Measurements from ENCODE around the gene RNF114.

Gene RNF114

DNA sequence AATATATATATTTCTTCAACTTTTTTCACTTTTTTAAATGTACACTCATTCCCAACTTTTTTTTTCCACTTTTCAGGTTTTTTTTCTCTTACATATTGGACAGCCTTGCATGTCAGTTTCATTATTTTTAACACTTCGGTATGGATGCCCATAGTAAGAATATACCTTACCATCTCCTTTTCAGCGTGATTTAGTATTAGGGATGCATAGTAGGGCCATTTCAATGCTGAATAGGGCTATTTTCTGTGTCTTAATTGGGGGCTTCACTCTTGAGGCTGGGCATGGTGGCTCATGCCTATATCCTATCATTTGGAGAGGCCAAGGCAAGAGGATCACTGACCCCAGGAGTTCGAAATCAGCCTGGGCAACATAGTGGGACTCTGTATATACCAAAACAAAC, 6.7 kb downstream of the RNF114 start:
- Mint-ChIP-seq H3K4me3 (no peak overlapping the region), H3K4me1 (peaks cover 29% of the 10 kb centered on the region), H3K36me3 (ENCODE audit: low read depth) (peaks cover 57% of the 10 kb centered on the region), H3K27me3 (ENCODE audit: low read depth) (no peaks in the 10 kb centered on the region), H3K27ac (no peak overlapping the region), H3K9me3 (no peaks in the 10 kb centered on the region)
- TF ChIP-seq, protein P1, sequence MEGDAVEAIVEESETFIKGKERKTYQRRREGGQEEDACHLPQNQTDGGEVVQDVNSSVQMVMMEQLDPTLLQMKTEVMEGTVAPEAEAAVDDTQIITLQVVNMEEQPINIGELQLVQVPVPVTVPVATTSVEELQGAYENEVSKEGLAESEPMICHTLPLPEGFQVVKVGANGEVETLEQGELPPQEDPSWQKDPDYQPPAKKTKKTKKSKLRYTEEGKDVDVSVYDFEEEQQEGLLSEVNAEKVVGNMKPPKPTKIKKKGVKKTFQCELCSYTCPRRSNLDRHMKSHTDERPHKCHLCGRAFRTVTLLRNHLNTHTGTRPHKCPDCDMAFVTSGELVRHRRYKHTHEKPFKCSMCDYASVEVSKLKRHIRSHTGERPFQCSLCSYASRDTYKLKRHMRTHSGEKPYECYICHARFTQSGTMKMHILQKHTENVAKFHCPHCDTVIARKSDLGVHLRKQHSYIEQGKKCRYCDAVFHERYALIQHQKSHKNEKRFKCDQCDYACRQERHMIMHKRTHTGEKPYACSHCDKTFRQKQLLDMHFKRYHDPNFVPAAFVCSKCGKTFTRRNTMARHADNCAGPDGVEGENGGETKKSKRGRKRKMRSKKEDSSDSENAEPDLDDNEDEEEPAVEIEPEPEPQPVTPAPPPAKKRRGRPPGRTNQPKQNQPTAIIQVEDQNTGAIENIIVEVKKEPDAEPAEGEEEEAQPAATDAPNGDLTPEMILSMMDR (IDR thresholded peaks at IDR 0.05; ENCODE audit: unreplicated experiment in 3 of 3), result no peak

DNA sequence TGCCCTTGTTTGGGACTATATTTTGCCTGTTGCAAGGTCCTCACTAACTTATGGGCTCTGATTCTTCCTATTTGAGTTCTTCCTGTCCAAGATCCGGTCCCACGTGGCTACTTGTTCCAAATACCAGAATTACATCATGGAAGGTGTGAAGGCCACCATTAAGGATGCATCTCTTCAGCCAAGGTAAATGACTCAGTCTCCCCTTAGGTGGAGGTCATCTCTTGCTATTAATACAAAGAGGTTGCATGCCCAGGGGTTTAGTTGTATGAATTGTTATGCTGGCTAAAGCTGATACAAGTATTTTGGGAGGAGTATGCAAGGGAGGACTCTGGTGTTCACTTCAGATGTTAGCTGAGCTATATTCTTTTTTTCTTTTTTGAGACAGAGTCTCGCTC, 9.1 kb downstream of the RNF114 start:
- Mint-ChIP-seq H3K9me3 (no peaks in the 10 kb centered on the region), H3K27ac (no peak overlapping the region), H3K27me3 (ENCODE audit: low read depth) (no peaks in the 10 kb centered on the region), H3K4me3 (no peak overlapping the region), H3K36me3 (ENCODE audit: low read depth) (peaks cover 69% of the 10 kb centered on the region), H3K4me1 (peaks cover 9% of the 10 kb centered on the region)
- TF ChIP-seq, protein P1 (IDR thresholded peaks at IDR 0.05; ENCODE audit: unreplicated experiment in 3 of 3), result no peak

DNA sequence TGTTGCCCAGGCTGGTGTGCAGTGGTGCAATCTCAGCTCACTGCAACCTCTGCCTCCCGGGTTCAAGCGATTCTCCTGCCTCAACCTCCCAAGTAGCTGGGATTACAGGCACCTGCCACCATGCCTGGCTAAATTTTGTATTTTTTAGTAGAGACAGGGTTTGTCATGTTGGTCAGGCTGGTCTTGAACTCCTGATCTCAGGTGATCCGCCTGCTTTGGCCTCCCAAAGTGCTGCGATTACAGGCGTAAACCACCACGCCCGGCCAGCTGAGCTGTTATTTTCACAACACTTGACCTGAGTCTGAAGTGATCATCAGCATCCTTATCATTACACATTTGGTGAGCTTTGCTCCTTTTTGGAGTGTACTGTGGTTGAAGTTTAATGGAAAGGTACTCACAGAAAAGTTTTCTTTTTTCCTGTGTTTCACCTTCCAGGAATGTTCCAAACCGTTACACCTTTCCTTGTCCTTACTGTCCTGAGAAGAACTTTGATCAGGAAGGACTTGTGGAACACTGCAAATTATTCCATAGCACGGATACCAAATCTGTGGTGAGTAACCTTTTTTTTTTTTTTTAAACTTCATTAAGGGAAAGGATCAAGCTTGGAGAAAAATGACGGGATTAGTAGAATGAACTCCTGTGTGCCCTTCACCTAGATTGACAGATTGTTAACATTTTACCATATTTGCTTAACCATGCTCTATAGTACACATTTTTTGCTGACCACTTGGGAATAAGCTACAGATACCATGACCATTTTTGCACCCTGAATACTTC, 9.7 kb downstream of the RNF114 start:
- Mint-ChIP-seq H3K9me3 (no peaks in the 10 kb centered on the region), H3K27ac (no peak overlapping the region), H3K4me3 (no peak overlapping the region), H3K27me3 (ENCODE audit: low read depth) (no peaks in the 10 kb centered on the region), H3K36me3 (ENCODE audit: low read depth) (peaks cover 72% of the 10 kb centered on the region), H3K4me1 (peaks cover 7% of the 10 kb centered on the region)
- TF ChIP-seq, protein P1 (IDR thresholded peaks at IDR 0.05; ENCODE audit: unreplicated experiment in 3 of 3), result no peak

DNA sequence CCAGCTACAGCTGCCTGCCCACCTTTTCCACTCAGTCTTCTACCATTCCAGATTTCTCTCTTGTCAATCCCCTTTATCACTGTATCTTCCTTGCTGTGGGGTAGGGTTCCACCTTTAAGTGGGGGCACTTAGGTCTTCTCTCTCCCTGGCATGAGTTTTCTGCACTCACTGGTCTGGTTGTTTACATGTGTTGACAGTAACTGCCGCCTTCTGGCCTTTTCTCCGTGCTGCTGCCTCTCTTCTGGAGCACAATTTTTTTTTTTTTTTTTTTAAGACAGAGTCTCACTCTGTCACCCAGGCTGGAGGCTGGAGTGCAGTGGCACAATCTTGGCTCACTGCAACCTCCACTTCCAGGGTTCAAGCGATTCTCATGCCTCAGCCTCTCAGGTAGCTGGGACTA, 12.0 kb downstream of the RNF114 start:
- H3K27me3 Mint-ChIP-seq (ENCODE audit: low read depth), result no peaks in the 10 kb centered on the region
- H3K4me3 Mint-ChIP-seq, result no peak overlapping the region
- H3K36me3 Mint-ChIP-seq (ENCODE audit: low read depth), result peaks cover 78% of the 10 kb centered on the region
- H3K4me1 Mint-ChIP-seq, result no peaks in the 10 kb centered on the region
- H3K9me3 Mint-ChIP-seq, result no peaks in the 10 kb centered on the region
- TF ChIP-seq, protein P1 (IDR thresholded peaks at IDR 0.05; ENCODE audit: unreplicated experiment in 3 of 3), result no peak
- no peak overlapping the region for H3K27ac Mint-ChIP-seq

DNA sequence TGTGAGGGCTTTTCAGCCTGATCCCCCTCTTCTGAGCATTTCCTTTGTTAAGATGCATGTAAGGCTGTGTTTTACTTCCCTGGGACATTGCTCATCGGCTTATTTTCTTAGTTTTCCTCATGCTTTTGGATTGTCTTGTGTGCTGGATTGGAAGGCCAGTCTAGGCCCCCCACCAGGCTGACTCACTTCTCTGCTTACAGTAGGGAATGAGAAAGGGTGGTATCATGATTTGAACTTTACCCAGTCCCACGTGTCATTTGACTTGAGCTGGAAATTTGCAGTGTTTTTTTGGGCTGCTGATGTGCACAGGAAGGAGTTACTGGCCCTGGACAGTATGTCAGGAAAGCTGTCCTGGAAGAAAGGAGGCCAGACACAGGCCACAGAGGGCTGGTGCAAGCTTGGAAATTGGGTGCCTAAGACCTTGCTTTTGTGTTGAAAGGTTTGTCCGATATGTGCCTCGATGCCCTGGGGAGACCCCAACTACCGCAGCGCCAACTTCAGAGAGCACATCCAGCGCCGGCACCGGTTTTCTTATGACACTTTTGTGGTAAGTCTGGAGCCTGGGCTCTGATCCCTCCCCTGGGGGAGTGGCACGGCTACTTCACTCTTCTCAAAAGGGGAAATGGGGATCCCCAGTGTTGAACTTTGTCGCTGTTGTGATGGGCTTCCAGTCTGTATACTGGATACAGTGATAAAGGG, 12.8 kb downstream of the RNF114 start:
- H3K9me3 Mint-ChIP-seq, result no peaks in the 10 kb centered on the region
- no peaks in the 10 kb centered on the region for H3K4me1 Mint-ChIP-seq
- peaks cover 81% of the 10 kb centered on the region for H3K36me3 Mint-ChIP-seq (ENCODE audit: low read depth)
- no peaks in the 10 kb centered on the region for H3K27me3 Mint-ChIP-seq (ENCODE audit: low read depth)
- H3K4me3 Mint-ChIP-seq, result no peak overlapping the region
- H3K27ac Mint-ChIP-seq, result no peak overlapping the region
- TF ChIP-seq, protein P1 (IDR thresholded peaks at IDR 0.05; ENCODE audit: unreplicated experiment in 3 of 3), result no peak

Measured in nephron (organoid).